Measurements from ENCODE around the gene NR2C2.

NR2C2 gene

DNA sequence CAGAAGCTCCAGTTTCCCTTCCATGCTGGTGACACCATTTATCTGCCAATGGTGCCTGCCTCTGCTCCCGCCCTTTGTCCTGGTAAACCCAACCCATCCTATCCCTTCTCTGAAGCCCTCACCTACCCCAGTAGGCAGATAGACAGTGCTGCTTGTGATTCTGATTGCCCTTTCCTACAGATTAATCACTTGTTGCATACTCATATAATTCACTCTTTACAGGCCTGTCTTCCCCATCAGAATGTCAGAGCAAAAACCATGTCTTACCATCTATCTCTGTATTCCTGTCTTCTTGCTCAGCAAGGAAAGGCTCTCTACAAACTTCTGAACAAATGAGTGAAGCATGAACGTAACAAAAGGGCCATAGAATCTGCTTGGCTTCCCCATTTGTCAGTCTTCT is 69.8 kb downstream of the NR2C2 start:
- WGBS, 2 donors (ENCODE audit: extremely low coverage in 2 of 2, insufficient read length in 2 of 2, insufficient replicate concordance in 1 of 2) = no CpG with 5 or more reads among the region's 2 CpGs

DNA sequence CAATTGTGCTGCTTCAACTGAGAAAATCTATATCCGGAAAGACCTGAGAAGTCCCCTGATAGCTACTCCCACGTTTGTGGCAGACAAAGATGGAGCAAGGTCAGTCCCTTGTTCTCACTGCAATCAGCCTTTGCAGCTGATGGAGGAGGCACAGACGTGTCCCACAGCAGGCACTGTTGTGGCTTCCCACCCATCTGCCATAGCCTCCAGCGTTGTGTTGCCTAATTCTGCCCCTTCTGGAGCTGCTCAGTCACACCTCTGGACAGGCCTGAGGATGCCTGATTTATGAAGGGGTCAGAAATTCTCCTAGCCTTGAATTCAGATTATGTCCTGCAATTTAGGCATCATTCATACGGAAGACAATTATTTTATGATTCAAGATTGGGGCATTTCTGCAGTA is 75.9 kb downstream of the NR2C2 start:
- H3K36me3 ChIP-seq (replicated peaks in 1 of 2; ENCODE audit: control insufficient read depth in 2 of 2, insufficient read depth in 2 of 2, low read length in 2 of 2) = peaks cover 34 to 86% of the 10 kb centered on the region in 2 donors
- no peak overlapping the region for H4K8ac ChIP-seq (ENCODE audit: low read depth, low read length)

More for the DNA sequence above, 69.8 kb downstream of the NR2C2 start:
- H2AFZ ChIP-seq (ENCODE audit: low read length) = no peak overlapping the region
- H3K4me3 ChIP-seq (ENCODE audit: low read length in 2 of 2) = no peak overlapping the region
- no peak overlapping the region for H2BK15ac ChIP-seq (ENCODE audit: low read length)
- H3K23ac ChIP-seq (ENCODE audit: low read depth, low read length, poor library complexity) = no peak overlapping the region
- H3K4ac ChIP-seq (ENCODE audit: low read length) = no peak overlapping the region
- no peak for DNase-seq (ENCODE audit: low spot score)
- H3K9ac ChIP-seq (ENCODE audit: low read depth, low read length, poor library complexity) = no peak overlapping the region
- no peak overlapping the region for H2BK5ac ChIP-seq (ENCODE audit: low read length)
- no peak overlapping the region for H4K8ac ChIP-seq (ENCODE audit: low read depth, low read length)
- no peaks in the 10 kb centered on the region for H3K9me3 ChIP-seq (replicated peaks in 1 of 2; ENCODE audit: control insufficient read depth in 2 of 2, insufficient read depth in 1 of 2, low read depth in 1 of 2, low read length in 2 of 2)
- H3K14ac ChIP-seq (ENCODE audit: low read length) = no peak overlapping the region
- H2BK120ac ChIP-seq (ENCODE audit: low read depth, low read length) = no peak overlapping the region
- no peak overlapping the region for H3K27ac ChIP-seq (replicated peaks; ENCODE audit: low read length)
- H3K18ac ChIP-seq (ENCODE audit: low read length) = no peak overlapping the region
- peaks cover 0 to 4% of the 10 kb centered on the region in 2 donors for H3K4me1 ChIP-seq (ENCODE audit: control insufficient read depth in 2 of 2, insufficient read depth in 1 of 2, low read depth in 1 of 2, low read length in 2 of 2)
- H2BK12ac ChIP-seq (ENCODE audit: low read length) = no peak overlapping the region
- H3K36me3 ChIP-seq (replicated peaks in 1 of 2; ENCODE audit: control insufficient read depth in 2 of 2, insufficient read depth in 2 of 2, low read length in 2 of 2) = peaks cover 35 to 93% of the 10 kb centered on the region in 2 donors
- no peak overlapping the region for H3K4me2 ChIP-seq (ENCODE audit: insufficient read depth, low read length, poor library complexity, severe bottlenecking)
- no peaks in the 10 kb centered on the region for H3K27me3 ChIP-seq (ENCODE audit: control insufficient read depth in 3 of 3, insufficient read depth in 3 of 3, low read depth in 1 of 3, low read length in 3 of 3)
- no peak overlapping the region for H2AK5ac ChIP-seq (ENCODE audit: low read depth, low read length)
- no peak overlapping the region for H4K91ac ChIP-seq (ENCODE audit: low read depth, low read length, poor library complexity)
- H3K79me1 ChIP-seq (ENCODE audit: low read depth, low read length) = no peaks in the 10 kb centered on the region

DNA sequence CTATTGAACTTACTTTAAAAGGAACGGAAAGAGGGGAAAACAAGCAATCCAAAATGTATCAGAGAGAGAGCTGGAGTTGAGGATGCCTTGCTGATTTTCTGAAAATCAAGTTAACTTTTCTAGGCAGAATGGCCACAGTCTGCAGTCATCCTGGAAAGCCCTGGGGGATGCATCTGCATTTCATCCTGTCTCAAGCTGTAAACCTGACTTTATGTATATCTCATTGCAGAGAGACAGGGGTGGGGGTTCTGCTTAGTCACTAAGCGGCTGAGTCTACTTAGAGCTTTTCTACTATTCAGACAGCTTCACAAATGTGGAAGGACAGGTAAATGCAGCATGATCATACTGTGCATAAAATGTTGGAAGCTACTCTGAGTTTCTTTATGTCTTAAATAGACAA is 76.3 kb downstream of the NR2C2 start:
- Histone ChIP-seq H3K27me3 (ENCODE audit: control insufficient read depth in 3 of 3, insufficient read depth in 3 of 3, low read depth in 1 of 3, low read length in 3 of 3) (no peaks in the 10 kb centered on the region), H2BK120ac (ENCODE audit: low read depth, low read length) (no peak overlapping the region), H3K36me3 (replicated peaks in 1 of 2; ENCODE audit: control insufficient read depth in 2 of 2, insufficient read depth in 2 of 2, low read length in 2 of 2) (peaks cover 38 to 88% of the 10 kb centered on the region in 2 donors), H2AFZ (ENCODE audit: low read length) (no peak overlapping the region), H3K9ac (ENCODE audit: low read depth, low read length, poor library complexity) (no peak overlapping the region), H2BK5ac (ENCODE audit: low read length) (no peak overlapping the region), H3K23ac (ENCODE audit: low read depth, low read length, poor library complexity) (no peak overlapping the region), H3K79me1 (ENCODE audit: low read depth, low read length) (no peaks in the 10 kb centered on the region), H3K4me3 (ENCODE audit: low read length in 2 of 2) (no peak overlapping the region), H3K27ac (replicated peaks; ENCODE audit: low read length) (no peak overlapping the region), H3K4ac (ENCODE audit: low read length) (no peak overlapping the region), H3K4me1 (ENCODE audit: control insufficient read depth in 2 of 2, insufficient read depth in 1 of 2, low read depth in 1 of 2, low read length in 2 of 2) (no peaks in the 10 kb centered on the region), H4K8ac (ENCODE audit: low read depth, low read length) (no peak overlapping the region), H2BK12ac (ENCODE audit: low read length) (no peak overlapping the region), H3K18ac (ENCODE audit: low read length) (no peak overlapping the region), H3K14ac (ENCODE audit: low read length) (no peak overlapping the region), H2BK15ac (ENCODE audit: low read length) (no peak overlapping the region), H3K9me3 (replicated peaks in 1 of 2; ENCODE audit: control insufficient read depth in 2 of 2, insufficient read depth in 1 of 2, low read depth in 1 of 2, low read length in 2 of 2) (no peaks in the 10 kb centered on the region), H4K91ac (ENCODE audit: low read depth, low read length, poor library complexity) (no peak overlapping the region), H2AK5ac (ENCODE audit: low read depth, low read length) (no peak overlapping the region), H3K4me2 (ENCODE audit: insufficient read depth, low read length, poor library complexity, severe bottlenecking) (no peak overlapping the region)
- no CpG with 5 or more reads among the region's 2 CpGs for WGBS, 2 donors (ENCODE audit: extremely low coverage in 2 of 2, insufficient read length in 2 of 2, insufficient replicate concordance in 1 of 2)
- no peak for DNase-seq (ENCODE audit: low spot score)

More for the DNA sequence above, 75.9 kb downstream of the NR2C2 start:
- no peaks in the 10 kb centered on the region for H3K27me3 ChIP-seq (ENCODE audit: control insufficient read depth in 3 of 3, insufficient read depth in 3 of 3, low read depth in 1 of 3, low read length in 3 of 3)
- no peak overlapping the region for H3K4ac ChIP-seq (ENCODE audit: low read length)
- no peaks in the 10 kb centered on the region for H3K9me3 ChIP-seq (replicated peaks in 1 of 2; ENCODE audit: control insufficient read depth in 2 of 2, insufficient read depth in 1 of 2, low read depth in 1 of 2, low read length in 2 of 2)
- H3K27ac ChIP-seq (replicated peaks; ENCODE audit: low read length) = no peak overlapping the region
- no peak overlapping the region for H2BK5ac ChIP-seq (ENCODE audit: low read length)
- H2AK5ac ChIP-seq (ENCODE audit: low read depth, low read length) = no peak overlapping the region
- H3K4me2 ChIP-seq (ENCODE audit: insufficient read depth, low read length, poor library complexity, severe bottlenecking) = no peak overlapping the region
- no peak overlapping the region for H2BK120ac ChIP-seq (ENCODE audit: low read depth, low read length)
- no peak overlapping the region for H3K9ac ChIP-seq (ENCODE audit: low read depth, low read length, poor library complexity)
- no peak overlapping the region for H2BK12ac ChIP-seq (ENCODE audit: low read length)
- no peak overlapping the region for H3K4me3 ChIP-seq (ENCODE audit: low read length in 2 of 2)
- no peak overlapping the region for H4K91ac ChIP-seq (ENCODE audit: low read depth, low read length, poor library complexity)
- H3K4me1 ChIP-seq (ENCODE audit: control insufficient read depth in 2 of 2, insufficient read depth in 1 of 2, low read depth in 1 of 2, low read length in 2 of 2) = no peaks in the 10 kb centered on the region
- no peak overlapping the region for H3K23ac ChIP-seq (ENCODE audit: low read depth, low read length, poor library complexity)
- H3K79me1 ChIP-seq (ENCODE audit: low read depth, low read length) = no peaks in the 10 kb centered on the region
- DNase-seq (ENCODE audit: low spot score) = no peak
- WGBS, 2 donors (ENCODE audit: extremely low coverage in 2 of 2, insufficient read length in 2 of 2, insufficient replicate concordance in 1 of 2) = no CpG with 5 or more reads among the region's 5 CpGs
- no peak overlapping the region for H2BK15ac ChIP-seq (ENCODE audit: low read length)
- H2AFZ ChIP-seq (ENCODE audit: low read length) = no peak overlapping the region
- H3K14ac ChIP-seq (ENCODE audit: low read length) = no peak overlapping the region
- no peak overlapping the region for H3K18ac ChIP-seq (ENCODE audit: low read length)

DNA sequence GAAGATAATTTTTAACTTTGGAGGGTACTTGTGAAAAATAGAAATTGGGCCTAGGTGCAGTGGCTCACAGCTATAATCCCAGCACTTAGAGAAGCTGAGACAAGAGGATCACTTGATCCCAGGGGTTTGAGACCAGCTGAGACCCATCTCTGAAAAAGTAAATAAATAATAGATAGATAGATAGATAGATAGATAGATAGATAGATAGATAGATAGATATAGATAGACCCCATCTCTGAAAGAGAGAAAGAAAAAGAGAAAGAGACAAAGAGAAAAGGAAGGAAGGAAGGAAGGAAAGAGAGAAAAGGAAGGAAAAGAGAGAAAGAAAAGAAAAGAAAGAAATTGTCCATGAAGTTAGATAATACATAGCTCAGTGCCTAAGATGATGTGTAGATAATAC is 82.2 kb downstream of the NR2C2 start:
- H2BK15ac ChIP-seq (ENCODE audit: low read length) = no peak overlapping the region
- no peak overlapping the region for H3K9ac ChIP-seq (ENCODE audit: low read depth, low read length, poor library complexity)
- H3K14ac ChIP-seq (ENCODE audit: low read length) = no peak overlapping the region
- no peak overlapping the region for H3K4me2 ChIP-seq (ENCODE audit: insufficient read depth, low read length, poor library complexity, severe bottlenecking)
- no peak overlapping the region for H2BK12ac ChIP-seq (ENCODE audit: low read length)
- no peak overlapping the region for H2AFZ ChIP-seq (ENCODE audit: low read length)
- H3K4me1 ChIP-seq (ENCODE audit: control insufficient read depth in 2 of 2, insufficient read depth in 1 of 2, low read depth in 1 of 2, low read length in 2 of 2) = no peaks in the 10 kb centered on the region
- no peaks in the 10 kb centered on the region for H3K27me3 ChIP-seq (ENCODE audit: control insufficient read depth in 3 of 3, insufficient read depth in 3 of 3, low read depth in 1 of 3, low read length in 3 of 3)
- no peak overlapping the region for H2AK5ac ChIP-seq (ENCODE audit: low read depth, low read length)
- H3K4ac ChIP-seq (ENCODE audit: low read length) = no peak overlapping the region
- no peak overlapping the region for H4K8ac ChIP-seq (ENCODE audit: low read depth, low read length)
- H3K36me3 ChIP-seq (replicated peaks in 1 of 2; ENCODE audit: control insufficient read depth in 2 of 2, insufficient read depth in 2 of 2, low read length in 2 of 2) = peaks cover 46 to 89% of the 10 kb centered on the region in 2 donors
- no peak overlapping the region for H2BK120ac ChIP-seq (ENCODE audit: low read depth, low read length)
- no peak overlapping the region for H4K91ac ChIP-seq (ENCODE audit: low read depth, low read length, poor library complexity)
- no peak overlapping the region for H3K18ac ChIP-seq (ENCODE audit: low read length)
- H3K9me3 ChIP-seq (replicated peaks in 1 of 2; ENCODE audit: control insufficient read depth in 2 of 2, insufficient read depth in 1 of 2, low read depth in 1 of 2, low read length in 2 of 2) = peaks cover 0 to 3% of the 10 kb centered on the region in 2 donors
- no peak overlapping the region for H2BK5ac ChIP-seq (ENCODE audit: low read length)
- no peak overlapping the region for H3K4me3 ChIP-seq (ENCODE audit: low read length in 2 of 2)
- no peak for DNase-seq (ENCODE audit: low spot score)
- no peak overlapping the region for H3K27ac ChIP-seq (replicated peaks; ENCODE audit: low read length)
- H3K23ac ChIP-seq (ENCODE audit: low read depth, low read length, poor library complexity) = no peak overlapping the region
- no peaks in the 10 kb centered on the region for H3K79me1 ChIP-seq (ENCODE audit: low read depth, low read length)
